ACHN (cell line): ENCODE data around the gene PSD4.

Experiments
- DNase-seq: peaks from one replicate; pipeline ENCODE4 v3.0.0-alpha.2; 2015
- in situ Hi-C: cut with HindIII; loops from 2 replicates; pipeline ENCODE4 v1.10.0; 2017; ENCODE audit warnings: low sequenced_read_pairs, low pct_ligation_motif_present, low pct_unique_long_range_greater_than_20kb

The PSD4 gene

GRCh38 chr2:113173542-113174375, at the start of gene PSD4:
Gene PSD4, plus strand, starts transcription at chr2:113173971. Its CDS starts 8,486 bp downstream, at chr2:113182457.
- DNase-seq, result no peak
- in situ Hi-C loops, result no loop called here

GRCh38 chr2:113124181-113124961, 49.4 kb upstream of the PSD4 start:
- in situ Hi-C loops, result no loop called here

GRCh38 chr2:113124984-113125855, 48.6 kb upstream of the PSD4 start:
- DNase-seq, result no peak
- in situ Hi-C loops, result loop anchor here (25.0 kb wide), 1 partner anchor 237 kb away; no protein-coding TSS in a partner anchor

More at GRCh38 chr2:113124181-113124961, 49.4 kb upstream of the PSD4 start:
- DNase-seq, result no peak

- in situ Hi-C loops, result loop anchor here (25.0 kb wide), 1 partner anchor 235 kb away; no protein-coding TSS in a partner anchor
- DNase-seq, result no peak
Measured at GRCh38 chr2:113126845-113127645, 46.7 kb upstream of the PSD4 start, which contains the start of gene IL1RN. Gene IL1RN, plus strand, starts transcription at chr2:113127598. Its CDS starts 27 bp downstream, at chr2:113127625.

- in situ Hi-C loops, result loop anchor here (25.0 kb wide), 1 partner anchor 234 kb away; no protein-coding TSS in a partner anchor
- no peak for DNase-seq
Measured at GRCh38 chr2:113127646-113128570, 45.9 kb upstream of the PSD4 start.

- in situ Hi-C loops, result loop anchor here (25.0 kb wide), 1 partner anchor 233 kb away; no protein-coding TSS in a partner anchor
- DNase-seq, result no peak
Measured at GRCh38 chr2:113129519-113130078, 44.2 kb upstream of the PSD4 start.

GRCh38 chr2:113131352-113132185, 42.2 kb upstream of the PSD4 start:
- no peak for DNase-seq
- in situ Hi-C loops, result loop anchor here (25.0 kb wide), 1 partner anchor 231 kb away; no protein-coding TSS in a partner anchor

GRCh38 chr2:113132414-113133021, 41.3 kb upstream of the PSD4 start:
- DNase-seq, result no peak
- in situ Hi-C loops, result loop anchor here (25.0 kb wide), 1 partner anchor 230 kb away; no protein-coding TSS in a partner anchor

- no peak for DNase-seq
- in situ Hi-C loops, result loop anchor here (25.0 kb wide), 1 partner anchor 228 kb away; no protein-coding TSS in a partner anchor
Measured at GRCh38 chr2:113133704-113134598, 39.8 kb upstream of the PSD4 start.

GRCh38 chr2:113134717-113135116, 39.1 kb upstream of the PSD4 start:
- in situ Hi-C loops, result loop anchor here (25.0 kb wide), 1 partner anchor 228 kb away; no protein-coding TSS in a partner anchor

GRCh38 chr2:113135317-113135716, 38.5 kb upstream of the PSD4 start:
- DNase-seq, result no peak
- in situ Hi-C loops, result loop anchor here (25.0 kb wide), 1 partner anchor 227 kb away; no protein-coding TSS in a partner anchor

More at GRCh38 chr2:113134717-113135116, 39.1 kb upstream of the PSD4 start:
- no peak for DNase-seq

- in situ Hi-C loops, result loop anchor here (25.0 kb wide), 1 partner anchor 225 kb away; no protein-coding TSS in a partner anchor
- DNase-seq, result peak; percentile 55
Measured at GRCh38 chr2:113136828-113137775, 36.7 kb upstream of the PSD4 start.

GRCh38 chr2:113137827-113138226, 35.9 kb upstream of the PSD4 start:
- DNase-seq, result no peak
- in situ Hi-C loops, result loop anchor here (25.0 kb wide), 1 partner anchor 224 kb away; no protein-coding TSS in a partner anchor
